ENCODE results near the gene SERPINA7. TPM values are rescaled to one million over a fixed set of nuclear protein-coding genes. Genes with fewer than 3 reads are reported as not detected.

SERPINA7 gene
- total RNA-seq, 1 experiment from 2014 or later = not detected

- Histone ChIP-seq H3T11ph (ENCODE audit: low read length) (no peak overlapping the region), H2BK20ac (ENCODE audit: low read depth, low read length, poor library complexity, severe bottlenecking) (no peak overlapping the region), H3K23me2 (ENCODE audit: insufficient read length, low read depth, low read length, poor library complexity, severe bottlenecking) (no peaks in the 10 kb centered on the region), H2BK120ac (ENCODE audit: low read depth, low read length, poor library complexity, severe bottlenecking) (no peak overlapping the region), H3K14ac (ENCODE audit: insufficient read depth, low read length) (no peak overlapping the region), H3K4ac (ENCODE audit: low read depth, low read length) (no peak overlapping the region), H2AFZ (ENCODE audit: low read length) (no peak overlapping the region), H2BK15ac (ENCODE audit: low read depth, low read length) (no peak overlapping the region), H3K9me3 (ENCODE audit: control insufficient read depth, low read depth, low read length) (peaks cover 20% of the 10 kb centered on the region), H4K91ac (ENCODE audit: insufficient read length, low read depth, low read length) (no peak overlapping the region), H3K79me2 (ENCODE audit: insufficient read depth, low read length) (no peaks in the 10 kb centered on the region), H3K9ac (ENCODE audit: extremely low read depth, insufficient read length, low read length) (no peak overlapping the region), H3K4me2 (ENCODE audit: insufficient read depth, insufficient read length, low read length) (no peak overlapping the region), H3K23ac (ENCODE audit: insufficient read length, low read depth, low read length) (no peak overlapping the region), H2AK5ac (ENCODE audit: insufficient read length, low read length) (no peak overlapping the region), H3K18ac (ENCODE audit: insufficient read length, low read depth, low read length) (no peak overlapping the region), H3K27ac (ENCODE audit: insufficient read length, low read depth, low read length) (no peak overlapping the region), H2BK12ac (ENCODE audit: insufficient read length, low read depth, low read length) (no peak overlapping the region), H4K8ac (replicated peaks; ENCODE audit: insufficient read length, low read depth, low read length) (no peak overlapping the region), H3K27me3 (ENCODE audit: insufficient read depth, low read length) (no peaks in the 10 kb centered on the region), H2BK5ac (ENCODE audit: insufficient read length, low read length) (no peak overlapping the region), H3K79me1 (ENCODE audit: insufficient read depth, low read depth, low read length, poor library complexity, severe bottlenecking) (no peaks in the 10 kb centered on the region), H3K56ac (ENCODE audit: insufficient read length, low read depth, low read length) (no peak overlapping the region), H4K5ac (ENCODE audit: insufficient read length, low read depth, low read length) (no peak overlapping the region), H4K20me1 (ENCODE audit: control insufficient read depth, insufficient read depth, insufficient read length) (no peaks in the 10 kb centered on the region), H3K4me1 (ENCODE audit: insufficient read depth, low read length) (no peaks in the 10 kb centered on the region)
- peaks cover 3% of the 10 kb centered on the region for H3K27me3 Mint-ChIP-seq (ENCODE audit: low read depth)
- no peaks in the 10 kb centered on the region for H3K4me1 Mint-ChIP-seq
- no peak overlapping the region for H3K4me3 Mint-ChIP-seq
- H3K36me3 Mint-ChIP-seq (ENCODE audit: insufficient read depth in 1 of 3, low read depth in 3 of 3) = no peaks in the 10 kb centered on the region
- no peak overlapping the region; a peak in 1 of 7 replicates for H3K27ac Mint-ChIP-seq
- no CpG with 5 or more reads among the region's 1 CpG for WGBS (ENCODE audit: extremely low coverage, insufficient read length, low lambda C conversion rate)
- no peak for DNase-seq
- H3K9me3 Mint-ChIP-seq = peaks cover 32 to 78% of the 10 kb centered on the region in 2 experiments
- TF ChIP-seq, protein P1, sequence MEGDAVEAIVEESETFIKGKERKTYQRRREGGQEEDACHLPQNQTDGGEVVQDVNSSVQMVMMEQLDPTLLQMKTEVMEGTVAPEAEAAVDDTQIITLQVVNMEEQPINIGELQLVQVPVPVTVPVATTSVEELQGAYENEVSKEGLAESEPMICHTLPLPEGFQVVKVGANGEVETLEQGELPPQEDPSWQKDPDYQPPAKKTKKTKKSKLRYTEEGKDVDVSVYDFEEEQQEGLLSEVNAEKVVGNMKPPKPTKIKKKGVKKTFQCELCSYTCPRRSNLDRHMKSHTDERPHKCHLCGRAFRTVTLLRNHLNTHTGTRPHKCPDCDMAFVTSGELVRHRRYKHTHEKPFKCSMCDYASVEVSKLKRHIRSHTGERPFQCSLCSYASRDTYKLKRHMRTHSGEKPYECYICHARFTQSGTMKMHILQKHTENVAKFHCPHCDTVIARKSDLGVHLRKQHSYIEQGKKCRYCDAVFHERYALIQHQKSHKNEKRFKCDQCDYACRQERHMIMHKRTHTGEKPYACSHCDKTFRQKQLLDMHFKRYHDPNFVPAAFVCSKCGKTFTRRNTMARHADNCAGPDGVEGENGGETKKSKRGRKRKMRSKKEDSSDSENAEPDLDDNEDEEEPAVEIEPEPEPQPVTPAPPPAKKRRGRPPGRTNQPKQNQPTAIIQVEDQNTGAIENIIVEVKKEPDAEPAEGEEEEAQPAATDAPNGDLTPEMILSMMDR (conservative IDR thresholded peaks at IDR 0.05) = no peak
Observed at GRCh38 chrX:106036716-106037115, 1.8 kb downstream of the SERPINA7 start.

Measured in H9 (cell line).